Osteocyte (in vitro differentiated cells): ENCODE data around the gene HTR2C. TPM values are rescaled to one million over a fixed set of nuclear protein-coding genes. Genes with fewer than 3 reads are reported as not detected.
"Not testable (repeated sequence)": the region's sequence is repeated elsewhere in the genome, so short reads cannot be mapped to it uniquely, and the experiment has no call there.

Experiments used
- DNase-seq: peaks from one replicate; pipeline ENCODE4 v3.0.0; 2021; ENCODE audit warnings: mixed read lengths; ENCODE audit not compliant: unreplicated experiment; ENCODE audit errors: extremely low spot score
- H3K27ac Mint-ChIP-seq: one replicate; pipeline ENCODE4 v1.8.0; 2021; ENCODE audit warnings: mild to moderate bottlenecking, mixed read lengths; ENCODE audit not compliant: unreplicated experiment
- H3K27me3 Mint-ChIP-seq: one replicate; pipeline ENCODE4 v1.8.0; 2021; ENCODE audit warnings: mixed read lengths; ENCODE audit not compliant: unreplicated experiment
- H3K36me3 Mint-ChIP-seq: one replicate; pipeline ENCODE4 v1.8.0; 2021; ENCODE audit warnings: mixed read lengths; ENCODE audit not compliant: unreplicated experiment
- H3K4me1 Mint-ChIP-seq: one replicate; pipeline ENCODE4 v1.8.0; 2021; ENCODE audit warnings: mixed read lengths; ENCODE audit not compliant: unreplicated experiment
- H3K4me3 Mint-ChIP-seq: one replicate; pipeline ENCODE4 v1.8.0; 2021; ENCODE audit warnings: mild to moderate bottlenecking, moderate library complexity, mixed read lengths; ENCODE audit not compliant: unreplicated experiment
- H3K9me3 Mint-ChIP-seq: one replicate; pipeline ENCODE4 v1.8.0; 2021; ENCODE audit warnings: mixed read lengths; ENCODE audit not compliant: unreplicated experiment
- total RNA-seq: library from RNA; stranded (reverse); gene quantifications from 2 replicates; pipeline ENCODE4 v1.2.1, GENCODE V29; 2021
- TF ChIP-seq, protein P1 (sequence below): fragments of 200-600 bp; sonication (generic); IDR thresholded peaks from 2 replicates; pipeline ENCODE4 v1.5.0; 2021; ENCODE audit warnings: antibody characterized with exemption, mild to moderate bottlenecking, moderate library complexity

HTR2C gene
- total RNA-seq, 1 donor from 2014 or later, result not detected

DNA sequence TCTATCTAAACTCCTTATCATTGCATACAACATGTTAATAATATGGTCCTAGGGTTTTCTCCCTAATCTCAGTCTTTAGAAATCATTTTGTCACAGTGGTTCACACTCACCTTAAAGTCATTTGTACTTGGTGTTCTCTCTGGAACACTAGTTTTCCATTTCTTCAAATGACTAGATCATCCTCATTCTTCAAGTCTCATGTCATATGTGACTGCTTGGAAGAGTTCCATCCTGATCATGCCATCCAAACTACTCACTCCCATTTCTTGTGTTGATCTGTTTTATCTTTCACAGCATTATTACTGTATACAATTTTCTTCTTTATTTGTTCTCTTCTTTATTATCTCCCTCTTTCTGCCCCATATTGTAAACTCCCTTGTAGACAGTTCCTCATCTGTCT is 66.5 kb downstream of the HTR2C start:
- no peak for DNase-seq
- Mint-ChIP-seq H3K9me3 (no peaks in the 10 kb centered on the region), H3K36me3 (no peaks in the 10 kb centered on the region), H3K4me3 (no peak overlapping the region), H3K27me3 (peaks cover 6% of the 10 kb centered on the region), H3K4me1 (no peaks in the 10 kb centered on the region), H3K27ac (no peak overlapping the region)
- TF ChIP-seq, protein P1, sequence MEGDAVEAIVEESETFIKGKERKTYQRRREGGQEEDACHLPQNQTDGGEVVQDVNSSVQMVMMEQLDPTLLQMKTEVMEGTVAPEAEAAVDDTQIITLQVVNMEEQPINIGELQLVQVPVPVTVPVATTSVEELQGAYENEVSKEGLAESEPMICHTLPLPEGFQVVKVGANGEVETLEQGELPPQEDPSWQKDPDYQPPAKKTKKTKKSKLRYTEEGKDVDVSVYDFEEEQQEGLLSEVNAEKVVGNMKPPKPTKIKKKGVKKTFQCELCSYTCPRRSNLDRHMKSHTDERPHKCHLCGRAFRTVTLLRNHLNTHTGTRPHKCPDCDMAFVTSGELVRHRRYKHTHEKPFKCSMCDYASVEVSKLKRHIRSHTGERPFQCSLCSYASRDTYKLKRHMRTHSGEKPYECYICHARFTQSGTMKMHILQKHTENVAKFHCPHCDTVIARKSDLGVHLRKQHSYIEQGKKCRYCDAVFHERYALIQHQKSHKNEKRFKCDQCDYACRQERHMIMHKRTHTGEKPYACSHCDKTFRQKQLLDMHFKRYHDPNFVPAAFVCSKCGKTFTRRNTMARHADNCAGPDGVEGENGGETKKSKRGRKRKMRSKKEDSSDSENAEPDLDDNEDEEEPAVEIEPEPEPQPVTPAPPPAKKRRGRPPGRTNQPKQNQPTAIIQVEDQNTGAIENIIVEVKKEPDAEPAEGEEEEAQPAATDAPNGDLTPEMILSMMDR, result no peak

DNA sequence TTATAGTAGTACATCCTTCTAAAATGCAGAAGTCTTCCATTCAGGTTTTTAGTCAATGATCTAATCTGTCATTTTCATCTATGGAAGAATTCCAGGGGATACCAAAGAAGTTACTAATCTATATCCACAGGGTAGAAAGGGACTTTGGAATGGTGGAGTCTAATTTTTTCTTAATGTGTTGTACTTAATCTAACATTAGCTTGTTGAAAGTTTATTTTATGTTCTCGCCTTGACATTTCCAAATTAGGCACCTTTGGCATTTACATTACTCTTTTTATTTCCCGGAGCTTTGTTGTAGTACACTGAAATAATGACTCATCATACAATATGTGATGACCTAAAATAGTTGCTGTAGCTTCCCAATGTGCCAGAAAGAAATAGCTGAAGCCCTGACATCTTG is 91.5 kb downstream of the HTR2C start:
- Mint-ChIP-seq H3K36me3 (no peaks in the 10 kb centered on the region), H3K27me3 (peaks cover 3% of the 10 kb centered on the region), H3K4me1 (peaks cover 13% of the 10 kb centered on the region), H3K4me3 (no peak overlapping the region), H3K9me3 (no peaks in the 10 kb centered on the region), H3K27ac (peak overlapping the region; percentile 16)
- TF ChIP-seq, protein P1, result no peak
- no peak for DNase-seq

DNA sequence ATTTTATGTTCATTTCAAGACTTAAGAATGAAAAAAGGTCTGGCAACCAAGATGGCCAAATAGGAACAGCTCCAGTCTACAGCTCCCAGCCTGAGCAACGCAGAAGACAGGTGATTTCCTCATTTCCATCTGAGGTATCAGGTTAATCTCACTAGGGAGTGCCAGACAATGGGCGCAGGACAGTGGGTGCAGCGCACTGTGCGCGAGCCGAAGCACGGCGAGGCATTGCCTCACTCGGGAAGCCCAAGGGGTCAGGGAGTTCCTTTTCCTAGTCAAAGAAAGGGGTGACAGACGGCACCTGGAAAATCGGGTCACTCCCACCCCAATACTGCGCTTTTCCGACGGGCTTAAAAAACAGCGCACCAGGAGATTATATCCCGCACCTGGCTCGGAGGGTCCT is 116.6 kb downstream of the HTR2C start:
- H3K27me3 Mint-ChIP-seq, H3K4me3 Mint-ChIP-seq, DNase-seq, H3K9me3 Mint-ChIP-seq, H3K4me1 Mint-ChIP-seq, H3K27ac Mint-ChIP-seq, H3K36me3 Mint-ChIP-seq: not testable (repeated sequence)

DNA sequence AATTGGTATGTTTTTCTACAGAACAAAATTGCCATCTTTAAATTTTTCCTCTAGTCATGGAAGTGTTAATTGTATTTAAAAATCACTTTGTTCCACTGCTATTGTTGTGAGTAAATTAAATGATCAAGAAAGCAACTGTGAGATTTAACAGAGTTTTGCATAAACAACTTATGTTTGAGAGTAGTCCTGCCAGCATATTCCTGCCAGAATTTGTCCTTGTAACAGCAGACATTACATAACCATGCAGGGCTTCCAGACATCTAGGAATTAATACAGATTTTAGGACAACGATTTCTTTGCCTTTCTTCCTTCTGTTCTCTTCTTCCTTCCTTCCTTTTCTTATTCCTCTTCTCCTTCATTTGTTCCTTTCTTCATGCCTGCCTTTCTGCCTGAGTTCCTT is 125.5 kb downstream of the HTR2C start:
- no peaks in the 10 kb centered on the region for H3K36me3 Mint-ChIP-seq
- TF ChIP-seq, protein P1, result no peak
- no peaks in the 10 kb centered on the region for H3K27me3 Mint-ChIP-seq
- no peak for DNase-seq
- H3K4me1 Mint-ChIP-seq, result no peaks in the 10 kb centered on the region
- H3K9me3 Mint-ChIP-seq, result no peaks in the 10 kb centered on the region
- H3K27ac Mint-ChIP-seq, result no peak overlapping the region
- no peak overlapping the region for H3K4me3 Mint-ChIP-seq

DNA sequence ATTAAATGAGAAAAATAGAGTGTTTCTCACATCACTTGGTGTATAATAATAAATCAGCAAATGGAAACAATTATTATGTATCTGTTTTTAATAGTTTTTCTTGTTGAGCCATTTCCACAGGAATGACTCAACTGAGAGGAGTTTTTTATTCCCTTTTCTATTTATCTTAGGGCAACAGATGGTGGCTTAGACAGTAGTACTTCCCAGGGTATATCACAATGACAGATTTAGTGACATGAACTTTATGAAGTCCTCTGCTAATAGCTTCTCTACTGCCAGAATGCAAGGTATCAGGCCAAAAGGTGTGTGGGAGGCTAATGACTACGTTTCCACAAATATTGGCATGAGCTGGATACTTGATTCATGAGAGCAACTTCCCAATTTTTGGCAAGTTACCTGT is 126.7 kb downstream of the HTR2C start:
- Mint-ChIP-seq H3K9me3 (no peaks in the 10 kb centered on the region), H3K4me3 (no peak overlapping the region), H3K4me1 (no peaks in the 10 kb centered on the region), H3K27ac (no peak overlapping the region), H3K36me3 (no peaks in the 10 kb centered on the region), H3K27me3 (peaks cover 4% of the 10 kb centered on the region)
- no peak for DNase-seq
- TF ChIP-seq, protein P1, result no peak

DNA sequence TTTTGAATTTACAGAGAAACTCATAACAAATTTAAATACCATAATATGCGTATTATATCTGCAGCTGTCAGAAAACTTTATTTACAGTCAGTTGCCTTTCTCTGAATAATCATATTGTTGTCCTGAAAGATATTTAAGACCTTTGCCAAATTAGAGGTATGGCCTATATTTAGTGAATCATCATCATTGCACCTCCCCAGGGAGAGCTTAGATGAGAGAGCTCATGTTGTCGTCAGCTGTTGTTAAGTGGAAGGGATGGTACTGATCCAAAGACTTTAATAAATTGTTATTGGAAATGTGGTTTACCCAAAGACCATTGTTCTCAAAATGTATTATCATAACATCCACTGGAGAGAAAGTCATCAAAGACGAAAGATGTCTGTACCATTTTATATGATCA is 128.6 kb downstream of the HTR2C start:
- peaks cover 4% of the 10 kb centered on the region for H3K27me3 Mint-ChIP-seq

More for the DNA sequence above, 128.6 kb downstream of the HTR2C start:
- TF ChIP-seq, protein P1, result no peak
- Mint-ChIP-seq H3K4me3 (no peak overlapping the region), H3K36me3 (no peaks in the 10 kb centered on the region), H3K27ac (no peak overlapping the region), H3K9me3 (no peaks in the 10 kb centered on the region), H3K4me1 (no peaks in the 10 kb centered on the region)
- no peak for DNase-seq
